IPS-11a (cell line): ENCODE measurements around the gene CTNND2.

ENCODE experiments used
- H3K4me3 ChIP-seq: one replicate; pipeline ENCODE4 v1.5.1; 2013; ENCODE audit warnings: low read depth, low read length, control low read depth

CTNND2 gene

DNA sequence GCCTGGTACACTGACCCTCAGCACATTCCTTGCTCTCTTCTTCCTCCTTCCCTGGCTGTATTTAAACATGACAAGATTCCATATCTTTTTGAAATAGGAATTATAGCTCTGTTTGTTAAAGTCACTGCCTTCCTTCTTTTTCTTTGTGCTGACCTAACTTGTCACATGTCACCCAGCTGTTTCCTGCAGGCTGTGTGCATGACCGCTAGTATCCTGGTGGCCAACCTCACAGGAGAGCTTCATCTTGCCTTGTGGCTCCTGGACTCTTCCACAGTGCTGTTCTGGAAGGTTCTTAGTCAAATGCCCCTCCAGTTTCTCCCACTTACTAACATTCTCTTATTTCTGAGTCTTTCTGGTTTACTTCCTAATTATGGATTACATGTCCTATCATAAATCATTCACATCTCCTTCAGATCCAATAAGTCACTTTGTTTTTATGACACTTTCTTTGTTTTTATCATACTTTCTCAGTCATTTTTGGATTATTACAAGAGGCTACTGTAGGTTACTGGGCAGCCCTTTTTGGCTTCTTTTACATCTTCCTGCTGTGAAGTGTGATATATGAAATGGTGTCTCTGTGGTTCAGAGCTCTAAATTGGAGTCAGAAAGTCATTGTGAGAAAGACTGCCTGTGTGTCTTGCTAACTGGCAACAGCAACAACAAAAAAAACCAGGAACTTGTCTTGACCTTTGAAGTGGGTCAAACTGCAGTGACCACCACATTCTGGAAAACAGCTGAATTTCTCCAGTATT, 679.6 kb downstream of the CTNND2 start:
- no peak overlapping the region for H3K4me3 ChIP-seq

DNA sequence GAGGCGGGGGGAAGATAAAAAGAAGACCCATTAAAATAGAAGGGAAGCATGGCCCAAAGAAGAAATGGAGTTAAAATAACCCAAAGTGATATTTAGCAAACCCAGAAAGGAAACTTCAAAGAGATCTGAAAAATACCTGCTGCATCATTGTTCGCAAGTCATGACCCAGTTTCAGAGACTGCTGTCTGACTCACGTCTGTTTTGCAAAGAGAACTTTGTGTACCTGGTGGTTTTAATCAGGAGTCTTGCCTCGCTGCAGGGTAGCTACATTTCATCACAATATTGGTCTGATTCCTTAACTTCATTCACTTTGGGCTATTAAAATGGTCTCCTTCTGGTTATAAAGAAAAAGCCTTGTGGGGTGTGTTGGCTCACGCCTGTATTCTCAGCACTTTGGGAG, 682.1 kb downstream of the CTNND2 start:
- H3K4me3 ChIP-seq = no peak overlapping the region

DNA sequence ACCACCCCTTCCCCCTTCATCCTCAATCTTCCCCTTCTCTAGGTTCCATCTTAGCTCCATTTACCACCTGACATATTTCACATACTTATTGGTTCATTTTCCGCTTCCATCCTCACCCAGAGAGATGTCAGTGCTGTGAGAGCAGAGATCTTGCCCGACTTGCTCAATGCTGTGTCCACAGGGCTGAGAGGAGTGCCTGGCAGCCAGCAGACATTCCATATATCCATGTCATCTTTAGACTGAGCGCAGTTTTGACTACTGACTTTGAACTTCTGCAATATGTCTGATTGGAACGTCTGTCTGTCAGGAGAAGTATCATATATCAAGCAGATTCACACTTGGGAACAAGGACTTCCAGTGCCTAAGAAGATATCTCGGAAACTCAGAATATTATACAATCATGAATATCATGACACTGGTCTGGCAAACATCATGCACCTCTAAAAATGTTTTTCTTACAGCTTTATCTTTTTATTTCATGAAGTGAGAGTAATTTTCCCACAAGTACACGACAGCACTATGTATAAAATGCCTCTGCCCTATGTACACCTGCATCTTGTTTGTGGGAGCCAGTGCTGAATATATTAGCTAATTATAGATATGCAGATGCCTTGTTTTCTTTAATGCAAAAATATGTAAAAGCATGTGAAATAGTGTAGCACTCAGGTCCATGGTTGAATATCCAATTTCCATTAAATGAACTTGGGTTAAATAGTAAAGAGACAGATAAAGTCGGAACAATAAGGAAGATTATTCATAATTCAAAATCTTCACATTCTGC, 689.2 kb downstream of the CTNND2 start:
- H3K4me3 ChIP-seq = no peak overlapping the region

DNA sequence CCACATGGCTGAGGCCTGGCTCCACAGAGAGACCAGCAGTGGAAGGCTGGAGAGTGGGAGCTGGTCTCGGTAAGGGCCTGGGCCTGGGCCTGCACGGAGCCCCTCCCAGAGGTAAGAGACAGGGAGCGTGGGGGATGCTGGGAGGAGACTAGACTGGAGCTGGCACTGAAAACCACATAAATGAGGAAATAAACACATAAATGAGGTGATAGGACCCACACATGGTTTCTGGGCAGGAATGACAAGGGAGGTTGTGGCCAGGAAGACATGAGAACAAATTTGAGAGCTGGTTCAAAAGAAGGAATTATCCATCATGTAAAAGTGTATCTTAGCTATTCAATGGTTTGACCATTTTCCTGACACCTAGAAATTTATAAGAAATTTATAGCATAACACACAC, 691.5 kb downstream of the CTNND2 start:
- H3K4me3 ChIP-seq = no peak overlapping the region

DNA sequence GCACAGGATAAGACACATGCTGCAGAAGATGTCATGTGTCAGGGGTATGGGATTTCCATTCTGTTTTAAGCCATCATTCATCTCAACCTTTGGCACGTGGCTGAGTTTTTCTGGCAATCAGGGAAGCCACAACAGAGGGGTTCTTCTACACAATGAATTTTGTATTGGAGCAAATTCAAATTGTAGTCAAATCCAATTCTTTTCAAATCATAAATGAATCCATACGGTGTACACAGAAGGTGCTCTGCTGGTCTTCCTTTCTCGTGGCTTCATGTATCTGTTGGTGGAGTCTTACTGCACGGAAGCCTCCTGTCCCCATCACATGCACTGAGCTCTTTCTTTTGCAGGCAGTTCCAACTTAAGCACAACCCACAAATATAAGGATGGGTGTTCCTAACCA, 706.5 kb downstream of the CTNND2 start:
- H3K4me3 ChIP-seq = no peak overlapping the region

DNA sequence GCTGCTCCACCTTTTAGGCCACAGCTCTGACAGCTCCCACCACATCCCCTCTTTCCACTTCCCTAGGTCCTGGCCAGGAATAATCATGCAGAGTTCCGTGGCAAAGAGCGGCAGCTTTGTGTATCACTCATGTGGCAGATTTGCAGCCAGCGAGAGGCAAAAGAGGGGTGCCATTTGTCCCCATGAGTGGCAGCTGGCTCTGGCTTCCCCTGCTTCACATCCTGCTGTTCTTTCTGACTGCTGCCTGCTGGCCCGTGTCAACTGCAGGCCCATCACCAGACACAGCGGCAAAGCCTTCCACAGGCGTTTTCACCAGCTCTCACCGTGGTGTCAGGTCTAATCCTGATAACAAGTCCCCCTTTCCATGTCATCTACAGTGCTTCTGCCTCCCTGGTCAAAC, 712.6 kb downstream of the CTNND2 start:
- no peak overlapping the region for H3K4me3 ChIP-seq

DNA sequence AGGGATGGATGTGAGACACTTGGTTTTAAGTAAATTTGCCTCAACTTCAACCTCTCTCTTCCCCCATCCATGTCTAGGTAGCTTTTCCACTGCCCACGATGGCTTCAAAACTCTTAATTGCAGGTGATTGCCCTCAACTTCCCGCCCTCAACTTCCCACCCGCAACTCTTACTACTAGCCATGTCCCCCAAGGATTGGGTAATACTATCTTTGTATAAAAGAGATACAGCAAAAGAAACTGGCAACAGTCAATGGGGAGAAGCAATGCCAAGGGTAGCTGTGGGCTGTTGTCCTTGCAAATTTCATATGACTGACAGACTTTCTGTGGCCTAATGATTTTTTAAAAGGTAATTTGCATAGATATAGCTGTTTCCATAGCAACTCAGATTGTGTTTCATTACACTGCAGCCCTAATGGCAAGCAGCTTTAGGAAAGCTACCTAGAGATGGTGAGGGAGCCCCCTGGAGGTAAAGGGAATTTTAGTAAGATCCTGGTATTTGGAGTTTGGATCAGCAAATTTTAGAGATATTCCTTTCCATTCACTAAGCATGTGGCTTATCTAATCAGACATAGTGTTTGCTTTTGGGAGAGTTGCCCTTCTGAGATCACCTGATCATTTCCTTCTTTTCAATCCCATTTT, 721.7 kb downstream of the CTNND2 start:
- H3K4me3 ChIP-seq = no peak overlapping the region

DNA sequence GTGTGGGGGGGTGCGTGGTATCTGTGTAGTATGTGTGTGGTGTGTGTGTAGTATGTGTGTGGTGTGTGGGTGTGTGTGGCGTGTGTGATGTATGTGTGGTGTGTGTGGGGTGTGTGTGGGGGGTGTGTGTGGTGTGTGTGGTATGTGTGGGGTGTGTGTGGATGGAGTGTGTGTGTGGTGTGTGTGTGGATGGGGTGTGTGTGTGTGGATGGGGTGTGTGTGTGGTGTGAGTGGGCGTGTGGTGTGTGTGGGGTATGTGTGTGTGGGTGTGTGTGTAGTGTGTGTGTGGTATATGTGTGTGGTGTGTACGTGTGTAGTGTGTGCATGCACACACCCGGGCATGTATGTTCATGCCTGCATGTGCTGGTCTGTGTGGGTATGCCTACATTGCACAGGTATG, 722.3 kb downstream of the CTNND2 start:
- H3K4me3 ChIP-seq = no peak overlapping the region

DNA sequence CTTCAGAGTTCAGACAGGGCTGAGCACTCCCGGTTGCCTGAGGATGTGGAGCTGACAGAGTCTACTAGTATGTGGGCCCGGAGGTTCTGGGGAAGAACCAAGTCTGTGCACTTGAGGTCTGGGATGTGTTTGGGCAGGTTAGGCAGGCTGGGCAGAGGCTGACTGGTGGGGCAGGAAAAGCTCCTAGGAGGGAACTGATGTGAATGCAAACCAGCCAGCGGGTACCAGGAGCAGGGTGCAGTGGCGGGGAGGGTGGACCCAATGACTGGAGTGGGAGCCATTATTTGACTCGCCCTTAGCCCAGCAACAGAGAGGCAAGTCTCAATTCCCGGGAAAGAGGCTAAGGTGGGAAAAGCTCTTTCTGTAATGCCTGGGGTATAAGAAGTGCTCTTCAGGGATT, 723.4 kb downstream of the CTNND2 start:
- no peak overlapping the region for H3K4me3 ChIP-seq

DNA sequence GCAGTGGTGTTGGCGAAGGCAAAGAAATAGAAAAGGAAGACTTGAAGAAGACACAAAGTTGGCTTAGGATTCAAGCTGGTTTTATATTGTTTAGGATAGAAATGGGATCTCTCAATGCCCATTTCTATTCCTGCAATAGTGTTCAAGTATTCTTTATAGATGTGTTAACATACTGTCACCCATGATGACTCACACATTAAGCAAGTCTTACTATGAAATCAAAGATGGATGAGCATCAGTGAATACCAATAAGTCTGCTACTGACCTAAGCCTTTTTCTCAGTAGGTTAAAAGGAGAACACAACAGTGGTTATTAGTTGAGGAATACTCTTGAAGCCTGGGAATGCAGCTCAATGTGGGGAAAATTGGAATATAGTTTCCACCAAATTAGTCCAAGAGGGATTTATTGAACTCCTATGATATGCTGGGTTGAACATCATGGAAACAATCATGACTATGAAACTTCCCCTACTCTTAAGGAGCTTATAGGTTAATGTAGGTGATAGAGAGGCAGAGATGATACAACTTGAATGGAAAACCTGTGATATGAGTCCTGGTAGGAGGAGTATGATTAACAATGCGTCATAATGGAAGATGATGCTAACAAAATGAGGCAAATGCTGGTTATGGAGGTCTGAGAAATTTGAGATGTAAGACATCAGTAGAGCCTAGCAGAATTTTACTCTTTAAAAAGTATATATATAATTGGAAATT, 726.1 kb downstream of the CTNND2 start:
- H3K4me3 ChIP-seq = no peak overlapping the region

DNA sequence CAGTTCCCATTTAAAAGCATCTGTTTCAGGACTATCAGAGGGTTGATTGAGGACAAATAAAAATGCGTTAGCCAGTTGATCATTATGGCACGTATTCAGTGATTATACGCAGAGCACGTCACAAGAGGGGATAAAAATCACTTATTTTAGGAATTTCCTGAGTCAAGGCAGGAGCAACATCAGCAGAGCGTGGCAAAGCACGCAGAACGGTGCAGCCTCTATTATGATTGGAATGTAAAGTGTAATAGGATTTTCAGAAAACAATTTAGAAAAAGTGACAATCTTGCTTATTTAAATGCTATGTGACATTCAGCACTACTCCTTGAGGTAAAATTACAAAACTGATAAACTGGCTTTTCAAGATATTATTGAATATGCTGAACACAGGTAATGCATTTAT, 729.7 kb downstream of the CTNND2 start:
- no peak overlapping the region for H3K4me3 ChIP-seq

DNA sequence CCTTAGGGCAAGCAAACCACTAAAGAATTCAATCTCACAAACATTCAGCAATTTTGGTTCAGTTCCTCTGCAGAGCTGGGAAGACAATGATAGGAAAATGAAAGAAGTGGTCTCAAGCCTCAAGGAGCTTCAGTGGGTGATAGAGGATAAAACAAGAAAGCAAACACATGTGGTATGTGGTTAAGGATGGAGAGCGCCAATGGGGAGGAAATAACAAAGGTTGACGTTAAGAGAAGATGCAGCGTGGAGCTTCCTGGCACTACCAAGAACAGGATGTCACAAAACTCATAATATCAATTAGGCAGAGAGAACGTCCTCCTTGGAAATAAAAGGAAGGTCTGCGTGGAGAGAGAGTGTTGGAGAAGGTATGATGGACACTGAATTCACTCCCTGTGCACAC, 731.8 kb downstream of the CTNND2 start:
- H3K4me3 ChIP-seq = no peak overlapping the region

DNA sequence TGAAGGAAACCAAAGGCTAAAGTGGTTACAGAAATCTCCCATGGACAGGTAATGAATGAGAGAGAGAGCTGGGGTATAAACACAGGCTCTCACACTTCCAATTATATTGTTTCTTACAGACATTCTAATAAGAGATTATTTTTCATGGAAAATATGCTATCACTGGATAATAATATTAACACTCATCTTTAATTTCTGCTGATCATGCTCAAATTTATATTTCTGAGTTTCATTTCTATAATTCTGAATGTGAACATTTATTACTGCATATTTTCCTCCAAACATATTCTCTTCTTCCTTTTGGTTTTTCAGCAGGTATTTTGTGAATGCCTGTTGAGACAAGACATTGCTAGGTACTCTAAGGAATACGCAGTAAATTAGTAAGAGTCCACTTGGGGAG, 733.0 kb downstream of the CTNND2 start:
- H3K4me3 ChIP-seq = no peak overlapping the region

DNA sequence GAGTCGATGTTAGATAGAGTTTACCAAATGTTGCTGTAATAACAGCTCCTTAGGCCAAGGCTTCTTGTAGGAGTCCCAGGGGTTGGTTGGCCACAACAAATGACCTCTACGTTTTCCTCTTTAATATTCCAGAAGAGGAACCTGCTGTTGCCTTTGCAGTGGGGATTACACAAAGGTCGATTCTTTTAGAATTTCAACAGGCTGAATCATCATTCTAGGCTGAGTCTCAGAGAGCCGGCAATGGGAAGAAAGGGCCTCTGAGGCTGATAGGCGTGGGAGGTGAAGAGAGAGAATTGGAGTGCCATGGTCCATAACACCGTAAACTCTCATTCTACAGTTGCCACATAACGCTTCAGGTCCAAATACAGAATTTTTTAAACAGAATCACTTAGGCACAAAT, 737.3 kb downstream of the CTNND2 start:
- no peak overlapping the region for H3K4me3 ChIP-seq

DNA sequence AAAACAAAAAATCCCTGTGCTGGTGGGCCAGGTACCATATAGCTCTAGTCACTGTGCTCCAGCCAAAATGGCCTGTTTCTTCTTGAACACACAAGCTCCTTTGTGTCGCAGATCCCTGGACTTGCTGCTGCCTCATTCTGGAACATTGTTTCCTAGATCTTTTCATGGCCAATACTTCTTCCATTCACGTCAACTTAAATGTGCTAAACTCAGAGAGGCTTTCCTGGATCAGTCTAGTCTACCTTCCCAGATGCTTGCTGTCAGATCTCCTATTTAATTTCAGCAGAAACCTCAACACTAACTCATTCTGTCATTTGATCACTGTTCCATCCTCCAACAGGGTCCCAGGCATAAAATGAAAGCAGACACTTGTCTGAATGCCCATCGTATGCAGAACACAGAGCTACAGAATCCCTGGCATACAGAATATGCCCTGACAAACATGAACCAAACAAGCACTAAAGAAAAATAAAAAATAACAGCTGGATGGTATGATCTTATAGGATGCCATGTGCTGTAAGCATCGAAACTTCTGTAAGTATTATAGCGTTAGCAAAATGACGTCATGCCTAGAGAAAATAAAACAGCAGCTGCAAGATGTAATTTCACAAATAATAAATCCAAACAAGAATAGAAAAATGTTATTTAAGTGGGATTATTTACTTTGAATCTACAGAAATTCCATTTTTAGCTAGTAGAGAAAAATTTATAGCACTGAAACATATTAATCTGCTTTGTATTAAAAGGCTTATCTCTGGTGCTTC, 739.5 kb downstream of the CTNND2 start:
- no peak overlapping the region for H3K4me3 ChIP-seq

DNA sequence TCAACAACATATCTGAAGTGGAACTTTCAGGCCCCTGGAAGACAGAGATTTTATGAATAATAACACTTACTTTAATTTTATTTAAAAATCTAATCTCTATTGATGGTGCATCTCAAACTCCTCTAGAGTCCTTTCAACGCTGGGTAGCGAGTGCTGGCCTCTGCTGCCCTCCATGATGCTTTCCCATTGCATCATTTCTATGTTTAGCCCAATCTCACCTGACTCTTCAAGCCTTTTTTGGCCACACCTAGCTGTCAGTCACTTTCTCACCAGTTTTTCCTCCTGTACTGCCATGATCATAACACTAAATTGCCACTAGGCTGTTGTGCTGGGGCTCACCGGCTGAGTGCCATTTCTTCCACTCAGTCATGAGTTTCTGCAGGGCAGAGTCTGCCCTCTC, 747.1 kb downstream of the CTNND2 start:
- H3K4me3 ChIP-seq = no peak overlapping the region

DNA sequence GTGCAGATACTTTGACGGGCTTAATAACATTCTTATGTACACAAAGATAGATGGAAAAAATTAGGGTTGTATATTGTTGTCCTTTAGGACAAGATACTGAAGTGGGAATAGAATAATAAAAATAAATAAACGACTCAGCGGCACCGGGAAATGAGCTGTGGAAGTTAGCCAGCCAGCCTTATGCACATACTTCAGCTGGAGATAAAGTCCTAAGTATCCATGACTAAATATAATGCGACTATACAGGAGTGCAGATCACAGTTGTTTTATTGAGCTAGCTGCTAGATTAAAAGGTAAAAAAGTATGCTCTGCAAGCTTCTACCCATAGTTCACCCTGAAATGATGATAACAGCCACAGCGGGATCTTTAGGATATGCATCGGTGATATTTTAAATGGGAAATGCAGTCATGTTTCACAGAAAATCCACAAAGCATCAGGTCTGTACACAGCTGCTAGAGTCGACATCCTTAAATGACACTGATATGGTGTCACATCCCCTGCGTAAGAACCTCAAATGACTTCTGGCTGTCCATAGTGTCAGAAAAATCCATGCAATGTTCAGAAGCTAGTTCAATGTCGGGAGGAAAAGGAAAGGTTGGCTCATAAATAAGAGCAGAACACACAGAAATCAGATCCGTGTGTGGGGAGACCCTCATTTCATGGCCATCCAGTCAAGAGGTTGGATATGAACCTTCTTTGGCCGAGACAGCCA, 750.4 kb downstream of the CTNND2 start:
- H3K4me3 ChIP-seq = no peak overlapping the region

DNA sequence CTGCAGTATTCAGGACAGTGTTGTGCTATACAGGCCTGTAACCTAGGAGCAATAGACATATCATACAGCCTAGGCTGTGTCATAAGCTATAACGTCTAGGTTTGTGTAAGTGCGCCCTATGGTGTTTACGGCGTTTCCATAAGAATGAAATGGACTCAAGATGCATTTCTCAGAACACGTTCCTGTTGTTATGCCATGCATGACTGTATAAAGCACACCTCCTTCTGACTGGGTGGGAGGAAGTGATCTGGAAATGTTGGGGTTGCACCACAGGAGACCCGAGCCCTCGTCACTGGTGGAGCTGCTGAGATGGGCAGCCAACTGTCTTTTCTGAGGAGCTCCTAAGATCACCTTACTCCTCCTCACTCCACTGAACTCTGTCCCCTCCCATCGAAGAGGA, 751.9 kb downstream of the CTNND2 start:
- H3K4me3 ChIP-seq = no peak overlapping the region

DNA sequence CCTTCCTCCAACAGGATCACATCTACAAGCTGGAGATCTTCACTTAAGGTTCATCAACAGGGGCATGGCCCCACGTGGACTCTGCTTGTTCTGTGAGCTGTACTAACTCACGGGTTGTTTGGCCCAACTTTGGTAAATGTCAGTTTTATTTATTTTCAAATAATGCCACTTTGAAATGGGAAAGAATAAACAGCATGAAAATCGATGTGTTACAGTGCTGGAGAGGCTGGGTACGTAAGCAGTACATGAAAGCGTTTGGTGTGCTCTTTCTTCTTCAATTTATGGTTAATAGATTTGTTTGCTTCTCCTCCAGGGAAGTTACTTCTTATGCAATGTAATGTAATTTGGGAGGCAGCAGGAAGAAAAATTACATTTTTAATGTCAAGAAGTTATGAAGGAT, 753.3 kb downstream of the CTNND2 start:
- no peak overlapping the region for H3K4me3 ChIP-seq
